NCI-H510A treated with DMSO at 0.1 percent for 48 hours (cell line): ENCODE results near the gene STX18.
"Not testable (repeated sequence)": the region's sequence is repeated elsewhere in the genome, so short reads cannot be mapped to it uniquely, and the experiment has no call there.

Experiments
- DNase-seq: peaks from one replicate; lab custom pipeline; 2025; lab: John Stamatoyannopoulos, UW

Gene STX18

GRCh38 chr4:4541661-4542570, at the start of gene STX18:
Gene STX18, minus strand, starts transcription at chr4:4542048. Its CDS starts 84 bp downstream, at chr4:4541964.
- DNase-seq = peak; percentile 65

- DNase-seq = no peak
These were observed 49.2 kb upstream of the STX18 start for GRCh38 chr4:4591071-4591470.

DNA sequence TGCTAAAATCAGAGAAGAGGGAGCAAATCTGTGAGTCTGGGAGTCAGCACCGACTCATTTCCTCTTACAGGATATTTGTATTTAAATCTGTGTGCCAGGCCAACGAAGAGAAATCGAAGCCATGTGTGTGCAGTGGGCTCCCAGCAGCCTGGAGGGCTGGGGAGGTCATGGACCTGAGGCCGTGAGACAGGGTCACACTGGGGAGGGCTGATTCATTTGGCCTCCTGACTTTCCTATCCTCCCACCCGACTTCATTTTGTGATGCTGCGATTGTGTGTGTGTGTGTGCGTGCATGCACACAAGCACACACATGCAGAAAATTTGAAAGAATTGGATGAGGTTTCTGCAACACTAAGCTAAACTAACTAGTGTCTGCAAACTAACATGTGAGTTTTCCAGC, 48.7 kb upstream of the STX18 start:
- DNase-seq = no peak

- no peak for DNase-seq
These were observed 43.3 kb upstream of the STX18 start for GRCh38 chr4:4585012-4585670.

DNA sequence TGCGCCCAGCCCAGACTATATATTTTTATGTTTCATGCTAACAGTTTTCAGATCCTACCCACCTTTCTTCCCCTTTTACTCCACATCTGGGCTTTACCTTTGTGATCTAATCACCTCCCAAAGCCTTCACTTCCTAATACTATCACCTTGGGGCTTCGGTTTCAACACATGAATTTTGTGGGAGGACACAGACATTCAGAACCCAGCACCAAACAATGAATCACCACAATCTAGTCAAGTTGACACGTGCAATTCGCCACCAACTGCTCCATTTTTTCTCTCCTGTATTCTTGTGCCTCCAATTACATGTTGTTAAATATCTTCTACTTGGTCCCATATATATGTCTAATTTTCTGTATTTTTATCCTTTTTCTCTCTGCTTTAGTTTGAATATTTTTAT, 41.8 kb upstream of the STX18 start:
- DNase-seq = no peak

DNA sequence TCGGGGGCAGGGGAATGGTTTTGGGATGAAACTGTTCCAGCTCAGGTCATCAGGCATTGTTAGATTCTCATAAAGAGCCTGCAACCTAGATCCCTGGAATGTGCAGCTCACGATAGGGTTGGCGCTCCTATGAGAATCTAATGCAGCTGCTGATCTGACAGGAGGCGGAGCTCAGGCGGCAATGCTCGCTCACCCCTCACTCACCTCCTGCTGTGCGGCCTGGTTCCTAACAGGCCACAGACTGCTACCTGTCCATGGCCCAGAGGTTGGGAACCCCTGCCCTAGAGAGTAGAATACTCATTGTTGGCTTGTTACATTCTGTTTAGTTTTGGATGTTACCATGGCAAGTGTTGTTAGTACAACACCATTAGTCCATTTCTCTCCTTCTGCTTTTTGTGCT, 40.8 kb upstream of the STX18 start:
- no peak for DNase-seq

DNA sequence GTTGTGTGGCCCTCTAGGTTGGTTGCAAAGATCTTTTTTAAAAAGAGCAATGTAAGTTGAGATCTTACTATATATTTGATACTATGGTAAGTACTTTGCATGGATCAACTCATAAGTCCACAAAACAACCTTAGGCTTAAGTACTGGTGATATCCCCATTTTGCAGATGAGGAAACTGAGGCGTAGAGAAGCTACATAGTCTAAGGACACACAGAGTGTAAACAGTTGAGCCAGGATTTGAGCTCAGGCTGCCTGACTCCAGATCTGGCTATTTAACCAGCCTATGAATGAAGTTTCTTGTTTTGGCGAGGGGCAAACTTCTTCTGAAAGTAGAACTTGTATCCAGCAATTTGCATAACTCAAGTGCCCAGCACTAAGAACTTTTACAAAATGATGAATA, 38.6 kb upstream of the STX18 start:
- DNase-seq = no peak

DNA sequence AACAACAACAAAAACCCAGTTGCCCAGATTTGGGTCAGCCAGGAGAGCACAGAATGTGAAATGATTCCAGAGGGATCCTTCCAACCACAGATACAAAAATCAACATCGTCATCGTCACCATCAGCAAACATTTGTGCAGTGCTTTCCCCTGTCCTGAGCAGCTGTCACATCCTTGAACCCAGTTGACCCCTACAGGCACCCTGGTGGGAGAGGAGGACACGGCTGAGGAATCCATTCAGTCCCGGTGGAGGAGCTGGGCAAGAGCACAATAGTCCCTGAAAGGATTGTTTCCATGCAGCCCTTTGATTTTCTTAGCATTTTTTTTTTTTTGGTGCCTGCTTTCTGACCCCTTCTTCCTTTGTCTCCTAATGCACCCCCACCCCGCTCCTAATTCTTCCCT, 37.1 kb upstream of the STX18 start:
- no peak for DNase-seq

DNA sequence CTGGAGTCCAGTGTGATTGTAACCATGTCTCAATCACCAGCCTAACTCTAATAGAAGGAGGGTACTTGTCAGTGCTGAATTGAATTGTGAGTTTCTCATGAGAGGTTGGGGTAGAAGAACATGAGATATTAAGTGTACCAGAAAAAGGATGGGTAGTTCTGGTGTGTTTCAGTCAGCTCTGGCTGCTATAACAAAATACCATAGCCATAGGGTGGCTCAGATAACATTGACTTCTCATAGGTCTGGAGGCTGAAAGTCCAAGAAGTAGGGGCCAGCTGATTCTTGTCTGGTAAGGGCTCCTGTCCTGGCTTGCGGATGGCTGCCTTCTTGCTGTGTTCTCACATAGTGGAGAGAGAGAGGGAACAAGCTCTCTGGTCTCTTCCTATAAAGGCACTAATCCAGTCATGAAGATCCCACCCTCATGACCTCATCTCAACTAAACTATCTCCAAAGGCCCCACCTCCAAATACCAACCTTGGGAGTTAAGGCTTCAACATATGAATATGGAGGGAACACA, 35.6 kb upstream of the STX18 start:
- no peak for DNase-seq

- peak; percentile 41 for DNase-seq
These were observed 33.7 kb upstream of the STX18 start for GRCh38 chr4:4575284-4576211.

- DNase-seq = no peak
These were observed 32.9 kb upstream of the STX18 start for GRCh38 chr4:4574792-4575191.

- DNase-seq = no peak
These were observed 32.2 kb upstream of the STX18 start for GRCh38 chr4:4574052-4574451.

DNA sequence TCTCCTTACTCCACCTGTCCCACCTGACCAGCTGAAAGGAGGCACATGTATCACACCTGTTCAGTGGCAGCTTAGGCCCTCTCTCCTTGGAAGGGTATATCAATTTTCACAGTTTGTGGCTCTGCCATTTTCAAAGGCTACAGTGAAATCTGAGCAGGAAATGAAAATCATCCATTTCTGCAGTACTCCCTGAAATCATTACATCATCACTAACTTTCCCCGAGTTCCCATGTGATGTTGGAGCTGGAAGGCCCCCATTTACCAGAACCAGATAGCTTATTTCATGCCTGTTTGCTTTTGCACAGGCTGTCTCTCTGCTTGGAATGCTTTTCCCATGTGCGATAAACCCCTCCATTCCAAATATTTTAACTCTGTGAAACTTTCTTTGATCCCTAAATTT, 31.0 kb upstream of the STX18 start:
- no peak for DNase-seq

- DNase-seq = not testable (repeated sequence)
These were observed 28.0 kb upstream of the STX18 start for GRCh38 chr4:4569861-4570260.

- no peak for DNase-seq
These were observed 27.1 kb upstream of the STX18 start for GRCh38 chr4:4568806-4569427.

GRCh38 chr4:4566359-4566758, 24.5 kb upstream of the STX18 start:
- DNase-seq = not testable (repeated sequence)

- DNase-seq = no peak
These were observed 22.7 kb upstream of the STX18 start for GRCh38 chr4:4564522-4564921.

DNA sequence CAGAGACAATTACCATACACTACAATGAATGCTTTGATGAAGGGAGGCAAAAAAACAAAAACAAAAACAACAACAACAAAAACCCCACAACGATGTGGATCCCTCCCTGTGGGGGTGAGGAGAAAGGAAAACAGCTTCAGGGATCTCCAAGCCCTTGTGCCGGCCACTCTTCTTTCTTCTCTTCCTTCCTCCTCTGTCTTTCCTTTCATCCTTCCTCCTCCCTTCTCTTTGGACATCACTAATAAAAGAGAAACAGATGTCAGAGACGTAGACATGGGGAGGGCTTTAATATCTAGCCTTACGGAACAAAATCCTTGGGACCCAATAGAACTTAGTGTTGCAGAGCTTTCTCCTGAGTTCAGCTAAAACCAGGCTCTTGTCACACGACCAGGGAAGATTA, 18.8 kb upstream of the STX18 start:
- no peak for DNase-seq

DNA sequence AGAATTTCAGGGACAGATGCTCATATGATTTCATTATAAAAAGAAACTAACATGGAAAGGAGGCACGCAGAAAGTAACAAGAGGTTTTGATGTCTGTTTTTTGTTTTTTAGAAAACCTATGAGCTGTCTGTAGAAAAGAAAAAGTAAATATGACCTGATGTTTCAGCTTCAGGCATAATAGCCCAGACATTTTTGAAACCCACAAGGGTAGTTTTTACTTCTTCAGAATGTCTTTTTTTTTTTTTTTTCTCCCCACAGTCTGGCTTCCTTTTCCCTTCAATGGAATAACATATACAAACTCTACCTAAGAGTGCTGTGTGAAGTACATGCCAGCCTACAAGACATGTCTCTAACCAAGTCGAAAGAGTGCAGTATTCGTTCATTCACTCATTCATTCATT, 18.3 kb upstream of the STX18 start:
- DNase-seq = no peak

DNA sequence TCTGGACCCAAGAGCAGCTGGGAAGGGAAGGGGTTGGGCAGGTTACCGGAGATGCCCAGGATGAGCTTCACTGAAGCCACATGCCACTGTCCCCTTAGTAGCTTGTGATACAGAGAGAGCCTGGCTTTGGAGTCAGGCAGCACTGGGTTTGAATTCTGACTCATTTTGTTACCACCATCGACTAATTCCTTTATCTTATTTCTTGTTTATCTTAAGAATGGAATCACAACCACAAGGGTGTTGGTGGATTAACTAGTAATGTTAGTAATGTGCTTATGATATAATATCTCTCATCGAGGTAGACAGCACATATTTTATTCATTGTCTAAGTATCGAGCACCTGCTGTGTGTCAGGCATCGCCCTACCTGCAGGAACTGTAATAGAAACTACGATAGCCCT, 17.7 kb upstream of the STX18 start:
- DNase-seq = no peak

DNA sequence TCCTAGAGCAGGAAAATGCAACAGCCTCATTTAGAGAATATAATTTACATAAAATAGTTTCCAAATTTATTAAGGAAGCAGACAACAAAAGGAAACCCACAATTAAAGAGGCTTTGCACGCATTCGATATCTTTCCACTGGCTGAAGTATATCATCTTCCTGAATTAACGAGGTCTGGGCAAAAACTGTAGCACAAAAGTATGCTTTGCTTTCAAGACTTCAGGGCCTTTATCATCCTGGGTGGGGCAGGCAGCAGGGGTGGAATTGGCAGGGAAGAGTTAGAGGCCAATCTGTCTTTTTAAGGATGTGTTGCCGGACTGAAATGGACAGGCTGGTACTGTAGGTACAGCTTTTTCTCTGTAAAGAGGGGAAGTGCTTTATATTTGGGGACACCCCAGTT, 17.0 kb upstream of the STX18 start:
- DNase-seq = no peak

- no peak for DNase-seq
These were observed 14.1 kb upstream of the STX18 start for GRCh38 chr4:4555916-4556315.
